Left lung (tissue), 10 donors: ENCODE results near the gene EXOC7. TPM values are rescaled to one million over a fixed set of nuclear protein-coding genes. Genes with fewer than 3 reads are reported as not detected.
A peak's percentile ranks its signal among the peaks of the same experiment; 100 is the strongest.

Experiments used
- ATAC-seq: fragments of 200-7000 bp; cut with Tn5 transposase; one replicate; pipeline ENCODE4 v1.9.1; 2020; ENCODE audit warnings: moderate library complexity
- DNase-seq, 4 donors: peaks; one replicate each; pipeline ENCODE4 v3.0.0-alpha.2; 2013 to 2020
- H3K27ac ChIP-seq, 2 donors: fragments of 200-600 bp; sonication (generic) in 1 of 2; one replicate each; pipeline versions ENCODE4 v1.5.0 to v1.8.0; 2020 to 2021
- H3K27me3 ChIP-seq, 2 donors: fragments of 200-600 bp; sonication (generic) in 1 of 2; one replicate each; pipeline versions ENCODE4 v1.5.0 to v1.8.0; 2020 to 2021
- H3K36me3 ChIP-seq, 2 donors: fragments of 200-600 bp; sonication (generic) in 1 of 2; one replicate each; pipeline versions ENCODE4 v1.5.0 to v1.8.0; 2020 to 2021
- H3K4me1 ChIP-seq, 2 donors: fragments of 200-600 bp; one replicate each; pipeline ENCODE4 v1.8.0; 2021
- H3K4me3 ChIP-seq, 2 donors: fragments of 200-600 bp; sonication (generic) in 1 of 2; one replicate each; pipeline versions ENCODE4 v1.5.0 to v1.8.0; 2020 to 2021; ENCODE audit warnings: mild to moderate bottlenecking in 1 of 2
- H3K9me3 ChIP-seq, 2 donors: fragments of 200-600 bp; sonication (generic) in 1 of 2; one replicate each; pipeline versions ENCODE4 v1.5.0 to v1.8.0; 2020 to 2021
- CTCF ChIP-seq, 2 donors: fragments of 200-600 bp; sonication (generic) in 1 of 2; IDR thresholded peaks; one replicate each; pipeline versions ENCODE4 v1.5.0 to v1.8.0; 2021; ENCODE audit warnings: antibody characterized with exemption in 2 of 2
- intact Hi-C, 2 donors: fragments of 100-400 bp; cut with DNase I; formaldehyde crosslinking; loops; one replicate each; pipeline versions ENCODE4 v1.11.2 to v1.14.2; 2022
- polyA plus RNA-seq, 6 donors: library from polyadenylated mRNA; unstranded; fragments of 120-200 nt; gene quantifications; one replicate each; pipeline ENCODE4 v1.2.1, GENCODE V29; 2013; ENCODE audit not compliant: insufficient read length in 6 of 6
- total RNA-seq, 2 donors: library from RNA; stranded (reverse); fragmentation: NEBNext Ultra II Directional; extraction: Animal tissue kit (Norgen Biotek cat#: 25700); gene quantifications; one replicate each; pipeline ENCODE4 v1.2.1, GENCODE V29; 2021
- donor health status: DM: no; HTN: yes; CAD: no.
- donor health status: DM: no; HTN: no; CAD: no.

Gene EXOC7
- total and polyA plus RNA-seq, 8 donors, result 114 to 178 (median 162) TPM

- peaks cover 0 to 7% of the 10 kb centered on the region in 2 donors for H3K4me1 ChIP-seq
- intact Hi-C loops, result no loop called here
- TF ChIP-seq CTCF (IDR thresholded peaks at IDR 0.05), result no peak
- H3K36me3 ChIP-seq, result peaks cover 0 to 100% of the 10 kb centered on the region in 2 donors
- no peak overlapping the region for H3K4me3 ChIP-seq
- H3K9me3 ChIP-seq, result no peaks in the 10 kb centered on the region
- ATAC-seq, result peak; percentile 32
- no peak for DNase-seq
- H3K27me3 ChIP-seq, result no peaks in the 10 kb centered on the region
- no peak overlapping the region for H3K27ac ChIP-seq
Measured at GRCh38 chr17:76056882-76057281, 46.7 kb downstream of the EXOC7 start.

GRCh38 chr17:76054112-76054476 is 49.5 kb downstream of the EXOC7 start:
- ATAC-seq (peak; percentile 61), DNase-seq (no peak)
- H3K4me1 ChIP-seq, result peaks cover 4 to 15% of the 10 kb centered on the region in 2 donors
- TF ChIP-seq CTCF (IDR thresholded peaks at IDR 0.05), result no peak
- intact Hi-C loops, result no loop called here
- H3K36me3 ChIP-seq, result peaks cover 0 to 99% of the 10 kb centered on the region in 2 donors
- H3K27me3 ChIP-seq, result no peaks in the 10 kb centered on the region
- H3K4me3 ChIP-seq, result no peak overlapping the region
- H3K9me3 ChIP-seq, result no peaks in the 10 kb centered on the region
- peak overlapping the region; percentile 68 to 84 for H3K27ac ChIP-seq

GRCh38 chr17:76053246-76054111 is 50.1 kb downstream of the EXOC7 start:
- Histone ChIP-seq H3K4me1 (peaks cover 4 to 20% of the 10 kb centered on the region in 2 donors), H3K27me3 (no peaks in the 10 kb centered on the region), H3K4me3 (no peak overlapping the region), H3K27ac (peak overlapping the region; percentile 68 to 84), H3K36me3 (peaks cover 0 to 99% of the 10 kb centered on the region in 2 donors), H3K9me3 (no peaks in the 10 kb centered on the region)
- no peak for TF ChIP-seq CTCF (IDR thresholded peaks at IDR 0.05)
- ATAC-seq (peak; percentile 57), DNase-seq (peak in 1 of 4 donors; percentile 83)
- intact Hi-C loops, result no loop called here

- peaks cover 0 to 99% of the 10 kb centered on the region in 2 donors for H3K36me3 ChIP-seq
- peak in 1 of 4 donors; percentile 56 for DNase-seq
- H3K27ac ChIP-seq, result peak overlapping the region; percentile 46 to 69
Measured at GRCh38 chr17:76051561-76051960, 52.0 kb downstream of the EXOC7 start.

More at GRCh38 chr17:76051561-76051960, 52.0 kb downstream of the EXOC7 start:
- intact Hi-C loops, result no loop called here
- H3K9me3 ChIP-seq, result no peaks in the 10 kb centered on the region
- no peak overlapping the region for H3K4me3 ChIP-seq
- H3K4me1 ChIP-seq, result peaks cover 4 to 20% of the 10 kb centered on the region in 2 donors
- H3K27me3 ChIP-seq, result no peaks in the 10 kb centered on the region
- peak; percentile 29 for ATAC-seq
- no peak for TF ChIP-seq CTCF (IDR thresholded peaks at IDR 0.05)
